ENCODE measurements around the gene TM6SF1. TPM values are rescaled to one million over a fixed set of nuclear protein-coding genes. Genes with fewer than 3 reads are reported as not detected.
"Not testable (repeated sequence)": the region's sequence is repeated elsewhere in the genome, so short reads cannot be mapped to it uniquely, and the experiment has no call there.

Gene TM6SF1
- polyA plus RNA-seq (2012; ENCODE audit: insufficient read depth, insufficient read length): 14.3 TPM

DNA sequence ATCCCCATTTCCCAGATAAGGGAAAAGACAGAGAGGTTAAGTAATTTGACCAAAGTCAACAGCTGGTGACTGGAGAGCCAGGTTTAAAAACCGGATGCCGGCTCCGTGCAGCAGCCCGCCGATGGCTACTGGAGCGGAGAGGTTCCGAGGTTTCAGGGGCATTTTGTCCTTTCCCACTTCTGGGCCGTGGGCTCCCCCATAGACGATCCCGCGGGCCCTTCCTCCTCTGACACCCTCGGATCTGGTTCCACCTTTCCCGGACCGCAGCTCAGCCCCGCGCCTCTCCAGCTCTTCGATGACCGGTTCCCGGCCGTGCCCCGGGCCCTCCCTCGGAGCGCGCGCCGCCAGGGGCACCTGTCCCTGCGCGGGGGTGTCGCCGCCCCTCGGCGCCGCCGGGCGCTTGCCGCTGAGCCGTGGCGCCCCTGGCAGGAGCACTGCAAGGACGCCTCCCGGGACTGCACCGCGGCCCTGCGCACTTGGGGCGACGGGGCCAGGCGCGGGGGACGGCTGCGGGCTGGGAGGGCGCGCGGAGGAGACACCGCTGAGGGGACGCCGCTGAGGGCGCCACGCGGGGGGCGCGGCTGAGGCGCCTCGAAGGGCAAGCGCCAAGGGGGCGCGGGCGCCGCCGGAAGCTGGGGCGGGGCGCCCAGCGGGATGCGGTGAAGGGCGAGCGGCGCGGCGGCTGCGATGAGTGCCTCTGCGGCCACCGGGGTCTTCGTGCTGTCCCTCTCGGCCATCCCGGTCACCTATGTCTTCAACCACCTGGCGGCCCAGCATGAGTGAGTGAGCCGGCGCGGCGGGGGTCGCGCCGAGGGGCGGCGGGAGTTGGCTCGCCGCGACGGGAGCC is at the start of gene TM6SF1:
TSS of gene TM6SF1 (plus strand) at position 652 of the 847 bp plus-strand sequence. CDS start at position 688, 36 bp downstream.
- no peak for DNase-seq (ENCODE audit: low read depth, low spot score)
- peak within 1 kb of the TSS; percentile 52 for H3K4me3 ChIP-seq (ENCODE audit: low read length)

DNA sequence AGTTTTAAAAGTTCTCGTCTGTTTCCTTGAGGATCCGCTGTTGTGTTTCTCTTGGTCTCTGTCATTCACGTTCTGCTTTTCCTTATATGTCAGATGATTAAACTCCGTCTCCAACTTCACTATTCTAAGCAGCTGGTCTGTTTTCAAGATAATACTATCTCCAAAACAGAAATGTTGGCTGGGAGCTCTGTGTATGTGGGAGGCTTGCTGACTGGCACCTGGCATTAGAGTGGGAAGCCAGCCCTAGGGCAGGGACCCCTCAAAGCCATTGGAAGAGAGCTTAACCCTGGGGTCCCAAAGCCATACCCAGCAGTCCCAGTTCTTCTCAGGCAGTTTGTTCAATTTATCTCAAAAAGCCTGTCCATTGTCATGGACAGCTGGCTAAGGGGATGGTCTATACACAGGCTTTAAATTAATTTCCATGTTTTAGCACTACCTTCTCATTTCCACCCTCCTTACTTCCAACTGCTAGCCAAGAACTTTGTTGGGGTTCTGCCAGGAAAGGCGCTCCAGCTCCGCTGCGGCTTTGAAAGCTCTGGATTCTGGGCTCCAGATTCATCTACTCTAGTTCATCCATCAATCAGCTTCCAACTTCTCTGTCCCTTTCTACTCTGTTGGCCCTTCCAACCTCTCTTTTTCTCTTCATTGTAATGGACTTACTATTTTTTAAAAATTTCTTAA is 49.6 kb upstream of the TM6SF1 start:
- no peak overlapping the region for H3K4me3 ChIP-seq (ENCODE audit: low read length)

GRCh38 chr15:83061680-83062079 is 45.8 kb upstream of the TM6SF1 start:
- no peak for DNase-seq (ENCODE audit: low read depth, low spot score)
- H3K4me3 ChIP-seq (ENCODE audit: low read length): no peak overlapping the region

More for the DNA sequence above, 49.6 kb upstream of the TM6SF1 start:
- DNase-seq (ENCODE audit: low read depth, low spot score): no peak

- H3K4me3 ChIP-seq (ENCODE audit: low read length): no peak overlapping the region
- DNase-seq (ENCODE audit: low read depth, low spot score): no peak
These were observed 44.7 kb upstream of the TM6SF1 start for GRCh38 chr15:83062768-83063180.

- no peak for DNase-seq (ENCODE audit: low read depth, low spot score)
- no peak overlapping the region for H3K4me3 ChIP-seq (ENCODE audit: low read length)
These were observed 43.9 kb upstream of the TM6SF1 start for GRCh38 chr15:83063551-83063950.

- no peak overlapping the region for H3K4me3 ChIP-seq (ENCODE audit: low read length)
- no peak for DNase-seq (ENCODE audit: low read depth, low spot score)
These were observed 42.6 kb upstream of the TM6SF1 start for GRCh38 chr15:83064859-83065258.

- DNase-seq (ENCODE audit: low read depth, low spot score): no peak
- peak overlapping the region; percentile 91 for H3K4me3 ChIP-seq (ENCODE audit: low read length)
These were observed 42.0 kb upstream of the TM6SF1 start for GRCh38 chr15:83065431-83065830.

GRCh38 chr15:83066034-83066733 is 41.3 kb upstream of the TM6SF1 start:
- peak overlapping the region; percentile 91 for H3K4me3 ChIP-seq (ENCODE audit: low read length)
- DNase-seq (ENCODE audit: low read depth, low spot score): no peak

DNA sequence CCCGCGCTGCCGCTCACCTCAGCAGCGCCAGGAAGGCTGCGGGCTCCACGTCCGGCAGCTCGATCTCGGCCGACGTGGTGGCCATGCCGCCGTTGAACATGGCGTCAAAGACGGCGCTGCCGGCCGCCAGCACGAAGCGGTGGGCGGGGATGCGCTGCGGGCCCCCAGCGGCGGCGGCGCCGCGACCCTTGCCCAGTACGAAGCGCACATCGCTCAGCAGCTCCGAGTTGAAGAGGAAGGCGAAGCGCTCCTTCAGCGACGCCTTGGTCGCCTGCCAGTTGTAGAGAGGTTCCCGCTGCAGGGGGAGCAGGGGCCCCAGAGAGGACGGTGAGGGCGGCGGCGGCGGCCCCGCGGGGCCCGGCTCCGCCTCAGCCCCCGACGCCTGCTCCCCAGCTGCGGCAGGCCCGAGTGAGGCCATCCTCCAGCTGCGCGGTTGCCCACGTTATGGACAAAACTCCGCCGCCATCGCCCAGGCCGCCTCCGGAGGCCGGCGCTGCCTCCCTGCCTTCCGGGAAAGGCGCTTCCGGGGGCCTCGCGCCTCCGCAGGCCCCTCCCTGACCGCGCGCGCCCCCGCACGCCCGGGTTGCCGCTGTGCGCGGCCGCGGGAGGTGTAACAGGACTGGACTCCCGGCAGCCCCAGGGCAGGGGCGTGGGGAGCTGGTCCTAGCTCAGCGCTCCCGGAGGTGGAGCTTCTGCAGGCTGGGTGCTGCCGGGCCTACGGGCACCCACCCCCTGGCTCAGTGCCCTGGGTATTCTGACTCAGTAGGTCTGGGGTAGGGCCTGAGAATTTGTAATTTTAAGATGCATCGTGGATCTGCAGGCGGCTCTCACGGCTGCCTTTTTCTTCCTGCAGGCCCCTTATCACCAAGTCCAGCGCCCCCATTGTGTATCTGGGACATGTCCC is 40.5 kb upstream of the TM6SF1 start, which contains the start of gene BTBD1:
TSS of gene BTBD1 (minus strand) at position 519 of the 904 bp plus-strand sequence. CDS start at position 418, 101 bp downstream.
- H3K4me3 ChIP-seq (ENCODE audit: low read length): peak within 1 kb of the TSS; percentile 91
- peak; percentile 69 for DNase-seq (ENCODE audit: low read depth, low spot score)

DNA sequence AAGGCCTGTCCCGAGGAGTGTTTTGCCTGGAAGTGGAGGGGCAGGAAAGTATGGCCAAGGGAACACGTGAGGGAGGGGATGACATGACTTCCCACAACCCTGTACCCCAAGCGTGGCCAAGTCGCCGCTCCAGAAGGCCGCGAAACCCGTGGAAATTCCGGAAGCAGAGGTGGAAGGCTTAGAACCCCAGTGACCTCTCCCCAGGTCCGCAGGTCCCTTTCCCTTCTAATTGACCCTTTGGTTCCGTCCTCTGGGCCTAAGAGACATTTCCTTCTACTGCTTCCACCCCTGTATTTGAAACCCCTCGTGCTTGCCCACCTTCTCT is 39.8 kb upstream of the TM6SF1 start:
- peak overlapping the region; percentile 91 for H3K4me3 ChIP-seq (ENCODE audit: low read length)

DNA sequence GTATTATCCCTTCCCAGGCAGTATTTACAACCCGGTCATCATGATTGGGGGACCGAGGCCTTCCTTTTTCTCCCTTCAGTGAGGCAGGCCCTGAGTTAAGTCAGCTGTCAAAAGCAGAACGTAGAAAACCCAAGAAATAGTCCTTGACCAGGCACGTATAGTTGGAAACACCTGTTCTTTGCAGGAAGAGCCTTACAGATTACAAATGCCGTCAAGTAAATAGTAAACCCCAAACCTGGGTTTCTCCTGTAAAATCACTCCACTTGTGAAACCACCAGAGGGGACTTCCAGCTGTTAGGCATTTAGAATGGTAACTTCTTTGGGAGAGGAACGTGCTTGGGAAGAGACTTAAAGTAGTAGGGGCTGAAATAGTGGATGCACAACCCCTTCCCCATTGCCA is 39.4 kb upstream of the TM6SF1 start:
- no peak overlapping the region for H3K4me3 ChIP-seq (ENCODE audit: low read length)
- no peak for DNase-seq (ENCODE audit: low read depth, low spot score)

More for the DNA sequence above, 39.8 kb upstream of the TM6SF1 start:
- DNase-seq (ENCODE audit: low read depth, low spot score): no peak

DNA sequence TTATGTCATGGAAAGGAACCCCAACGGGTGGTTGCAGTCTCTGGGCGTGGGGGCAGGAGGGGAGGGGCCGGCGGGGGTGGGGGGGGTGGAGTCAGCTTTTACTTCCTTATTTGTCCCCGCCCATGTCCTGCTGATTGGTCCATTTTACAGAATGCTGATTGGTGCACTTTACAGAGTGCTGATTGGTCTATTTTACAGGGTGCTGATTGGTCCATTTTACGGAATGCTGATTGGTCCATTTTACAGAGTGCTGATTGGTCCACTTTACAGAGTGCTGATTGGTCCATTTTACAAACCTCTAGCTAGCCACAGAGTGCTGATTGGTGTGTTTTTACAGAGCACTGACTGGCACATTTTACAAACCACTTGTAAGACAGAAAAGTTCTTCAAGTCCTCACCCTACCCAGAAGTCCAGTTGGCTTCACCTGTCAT is 38.2 kb upstream of the TM6SF1 start:
- DNase-seq (ENCODE audit: low read depth, low spot score): peak; percentile 51
- H3K4me3 ChIP-seq (ENCODE audit: low read length): not testable (repeated sequence)

- no peak for DNase-seq (ENCODE audit: low read depth, low spot score)
- H3K4me3 ChIP-seq (ENCODE audit: low read length): no peak overlapping the region
These were observed 29.8 kb upstream of the TM6SF1 start for GRCh38 chr15:83077491-83078230.

DNA sequence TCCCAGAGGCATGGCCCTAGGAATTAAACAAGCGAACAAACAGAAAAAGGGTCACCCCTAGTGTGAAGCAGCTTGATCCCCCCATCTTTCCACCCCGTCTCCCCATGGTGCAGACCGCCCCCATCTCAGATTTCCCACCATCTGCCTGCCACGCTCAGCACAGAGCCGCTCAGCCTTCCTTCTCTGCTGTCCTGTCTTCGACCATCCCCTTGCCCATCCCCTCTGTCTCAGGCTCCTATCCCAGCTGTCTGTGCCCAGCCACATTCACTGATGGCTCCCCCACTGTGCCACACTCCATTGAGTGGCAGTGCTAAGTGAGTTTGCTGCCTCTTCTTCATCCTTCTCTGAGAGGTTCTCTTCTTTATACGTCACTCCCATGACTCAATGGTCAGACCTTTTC is 28.7 kb upstream of the TM6SF1 start:
- DNase-seq (ENCODE audit: low read depth, low spot score): no peak
- no peak overlapping the region for H3K4me3 ChIP-seq (ENCODE audit: low read length)

DNA sequence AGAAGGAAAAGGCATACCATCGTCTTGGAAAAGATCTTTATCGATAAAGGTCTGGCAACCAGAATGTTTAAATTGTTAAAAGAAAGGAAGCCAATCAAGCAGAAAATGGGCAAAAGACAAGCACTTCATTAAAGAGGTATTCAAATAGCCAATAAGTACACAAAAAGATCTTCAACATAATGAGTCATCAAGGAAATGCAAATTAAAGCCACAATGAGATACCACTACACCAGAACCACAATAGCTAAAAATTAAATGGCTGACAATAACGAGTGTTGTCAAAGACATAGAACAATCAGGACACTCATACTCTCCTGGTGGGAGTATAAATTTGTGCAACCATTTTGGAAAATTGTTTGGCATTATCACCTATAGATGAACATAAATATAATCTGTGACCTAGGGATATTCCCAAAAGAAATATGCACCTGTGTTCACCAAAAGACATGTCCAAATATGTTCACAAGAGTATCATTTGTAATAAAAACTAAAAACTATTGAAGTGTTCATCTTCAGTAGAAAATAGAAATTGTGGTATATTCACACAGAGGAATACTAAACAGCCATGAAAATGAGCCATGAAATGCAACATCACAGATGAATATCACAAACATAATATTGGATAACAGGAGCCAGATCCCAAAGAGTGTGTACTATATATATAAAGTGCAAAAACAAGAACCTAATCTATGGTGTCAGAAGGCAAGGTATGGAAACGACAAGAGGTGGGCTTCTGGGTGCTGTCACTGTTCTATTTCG is 26.0 kb upstream of the TM6SF1 start:
- H3K4me3 ChIP-seq (ENCODE audit: low read length): no peak overlapping the region
- no peak for DNase-seq (ENCODE audit: low read depth, low spot score)

DNA sequence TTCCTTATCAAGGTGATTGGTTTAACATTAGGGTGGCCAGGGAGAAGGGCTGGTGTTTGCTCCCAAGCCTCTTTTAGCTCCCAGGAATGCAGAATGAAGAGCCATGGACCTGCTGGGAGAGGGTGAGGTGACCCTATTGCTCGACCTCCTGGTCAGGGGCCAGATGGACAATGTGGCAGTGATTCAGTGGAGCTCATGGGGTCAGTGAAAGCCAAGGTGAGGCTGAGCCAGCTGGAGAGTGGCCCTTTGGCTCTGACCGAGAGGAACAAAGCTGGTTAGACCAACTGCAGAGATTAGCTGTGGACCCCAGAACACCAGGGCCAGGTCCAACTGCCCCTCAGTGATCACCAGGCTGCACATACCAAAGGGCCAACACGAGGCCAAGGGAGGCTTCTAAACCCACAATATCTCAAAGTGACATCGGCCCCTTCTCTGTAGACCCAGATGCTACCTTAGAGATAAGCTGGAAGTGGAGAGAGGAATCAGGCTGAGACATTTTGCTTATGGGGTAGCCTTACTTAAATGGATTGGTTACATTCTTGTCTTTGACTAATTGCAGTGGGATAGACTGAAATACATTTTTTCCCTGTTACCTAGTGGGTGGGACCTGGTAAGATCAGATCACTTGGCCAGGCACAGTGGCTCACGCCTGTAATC is 24.6 kb upstream of the TM6SF1 start:
- DNase-seq (ENCODE audit: low read depth, low spot score): no peak
- no peak overlapping the region for H3K4me3 ChIP-seq (ENCODE audit: low read length)

GRCh38 chr15:83085461-83085860 is 22.0 kb upstream of the TM6SF1 start:
- DNase-seq (ENCODE audit: low read depth, low spot score); H3K4me3 ChIP-seq (ENCODE audit: low read length): not testable (repeated sequence)

All from Jurkat, Clone E6-1 (cell line).